ENCODE measurements around the gene CAV1. TPM values are rescaled to one million over a fixed set of nuclear protein-coding genes. Genes with fewer than 3 reads are reported as not detected.

CAV1 gene
- total and polyA plus RNA-seq, 3 donors from 2014 or later, result 33.1 to 84.2 (median 39.9) TPM

- peaks cover 11% of the 10 kb centered on the region for H3K4me1 ChIP-seq
- no peaks in the 10 kb centered on the region for H3K36me3 ChIP-seq (ENCODE audit: low read depth, missing control alignments)
- H3K9me3 ChIP-seq, result no peaks in the 10 kb centered on the region
- intact Hi-C loops (cut with DNase I; ENCODE audit: low total_unique reads), result loop anchor here (5.0 kb wide), 1 partner anchor 62 kb away; no protein-coding TSS in a partner anchor
- peak overlapping the region; percentile 82 to 94 for H3K27ac ChIP-seq
- DNase-seq, result peak; percentile 28
- no peak for TF ChIP-seq POLR2A (IDR thresholded peaks at IDR 0.05)
- TF ChIP-seq CTCF (IDR thresholded peaks at IDR 0.05), result no peak
- peak overlapping the region; percentile 67 to 78 for H3K4me3 ChIP-seq
- H3K27me3 ChIP-seq, result no peaks in the 10 kb centered on the region
- WGBS, 2 donors, result 0 to 2% methylated on average over 23 to 36 of the region's 36 CpGs
Measured at GRCh38 chr7:116525298-116525912, 569 bp downstream of the CAV1 start.

- Histone ChIP-seq H3K9me3 (no peaks in the 10 kb centered on the region), H3K36me3 (ENCODE audit: low read depth, missing control alignments) (no peaks in the 10 kb centered on the region), H3K4me1 (peaks cover 11% of the 10 kb centered on the region), H3K27me3 (no peaks in the 10 kb centered on the region), H3K27ac (peak overlapping the region; percentile 82 to 94), H3K4me3 (peak overlapping the region; percentile 67 to 78)
- TF ChIP-seq POLR2A (IDR thresholded peaks at IDR 0.05) (no peak), CTCF (IDR thresholded peaks at IDR 0.05) (peak; percentile 70 to 82 (median 76))
- peak; percentile 79 for DNase-seq
- intact Hi-C loops (cut with DNase I; ENCODE audit: low total_unique reads), result loop anchor here (5.0 kb wide), 1 partner anchor 61 kb away; no protein-coding TSS in a partner anchor
- 0 to 2% methylated on average over 33 to 83 of the region's 83 CpGs for WGBS, 2 donors
Measured at GRCh38 chr7:116525913-116526861, 1.4 kb downstream of the CAV1 start.

GRCh38 chr7:116526897-116527296 lies 2.1 kb downstream of the CAV1 start:
- Histone ChIP-seq H3K4me1 (peaks cover 11% of the 10 kb centered on the region), H3K27ac (peak overlapping the region in 1 of 2 donors; percentile 94), H3K9me3 (no peaks in the 10 kb centered on the region), H3K36me3 (ENCODE audit: low read depth, missing control alignments) (no peaks in the 10 kb centered on the region), H3K27me3 (no peaks in the 10 kb centered on the region), H3K4me3 (peak overlapping the region; percentile 67 to 78)
- WGBS, 2 donors, result 10 to 39% methylated on average over 5 of the region's 5 CpGs
- intact Hi-C loops (cut with DNase I; ENCODE audit: low total_unique reads), result loop anchor here (5.0 kb wide), 1 partner anchor 60 kb away; no protein-coding TSS in a partner anchor
- no peak for TF ChIP-seq POLR2A (IDR thresholded peaks at IDR 0.05)
- TF ChIP-seq CTCF (IDR thresholded peaks at IDR 0.05), result no peak
- no peak for DNase-seq

- Histone ChIP-seq H3K4me3 (no peak overlapping the region), H3K27me3 (no peaks in the 10 kb centered on the region), H3K27ac (peak overlapping the region in 1 of 2 donors; percentile 42), H3K4me1 (peaks cover 11% of the 10 kb centered on the region), H3K9me3 (no peaks in the 10 kb centered on the region), H3K36me3 (ENCODE audit: low read depth, missing control alignments) (no peaks in the 10 kb centered on the region)
- TF ChIP-seq POLR2A (IDR thresholded peaks at IDR 0.05), result no peak
- no peak for TF ChIP-seq CTCF (IDR thresholded peaks at IDR 0.05)
- no peak for DNase-seq
- intact Hi-C loops (cut with DNase I; ENCODE audit: low total_unique reads), result loop anchor here (5.0 kb wide), 1 partner anchor 60 kb away; no protein-coding TSS in a partner anchor
- 62 to 67% methylated on average over 3 of the region's 3 CpGs for WGBS, 2 donors
Measured at GRCh38 chr7:116527521-116527920, 2.7 kb downstream of the CAV1 start.

Data from testis (tissue), 3 donors.